Measurements from ENCODE around the gene KCNQ1.

DNA sequence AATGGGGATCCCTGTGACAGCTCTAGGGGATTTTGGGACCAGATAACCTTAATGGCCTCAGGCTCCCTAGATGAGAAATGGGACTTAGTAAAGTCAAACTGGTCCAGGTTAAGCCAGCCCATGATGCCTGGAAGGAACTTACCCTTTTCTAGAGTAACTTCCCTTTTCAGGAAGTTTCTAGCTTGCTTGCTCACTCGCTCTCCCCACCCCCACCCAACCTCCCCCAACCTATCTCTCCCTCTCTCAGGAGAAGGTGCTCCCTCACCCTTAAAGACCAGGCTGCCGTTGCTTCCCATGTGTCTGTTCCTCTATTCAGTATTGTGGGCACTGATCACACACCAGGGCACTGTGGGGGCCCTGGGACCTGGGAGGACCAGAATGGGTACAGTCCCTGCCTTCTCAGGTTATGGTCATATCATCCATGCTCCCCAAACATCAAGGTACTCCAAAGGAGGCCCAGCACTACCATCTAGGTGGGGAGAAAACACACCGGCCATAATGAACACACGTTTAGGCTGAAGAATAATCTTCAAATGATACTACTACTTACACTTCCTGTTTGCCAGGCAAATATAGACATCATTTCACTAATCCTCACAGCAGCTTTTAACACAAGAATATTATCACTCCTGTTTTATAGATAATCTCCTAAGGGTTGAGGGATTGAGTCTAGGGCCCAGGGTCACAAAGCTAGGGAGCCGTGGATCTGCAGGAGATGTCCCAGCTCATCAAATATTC, 236.8 kb downstream of the KCNQ1 start:
- TF ChIP-seq EZH2phosphoT487 (IDR thresholded peaks at IDR 0.05; ENCODE audit: insufficient read depth, low read depth) (no peak), EZH2 (IDR thresholded peaks at IDR 0.05; ENCODE audit: insufficient read depth, poor library complexity, severe bottlenecking) (no peak)
